Smooth muscle cell of the brain vasculature (primary cell): ENCODE measurements around the gene SYCP1.
"Not testable (repeated sequence)": the region's sequence is repeated elsewhere in the genome, so short reads cannot be mapped to it uniquely, and the experiment has no call there.

Experiments used
- DNase-seq: peaks from one replicate; pipeline ENCODE4 v3.0.0-alpha.2; 2012; ENCODE audit warnings: low read depth, low spot score

Gene SYCP1, protein sequence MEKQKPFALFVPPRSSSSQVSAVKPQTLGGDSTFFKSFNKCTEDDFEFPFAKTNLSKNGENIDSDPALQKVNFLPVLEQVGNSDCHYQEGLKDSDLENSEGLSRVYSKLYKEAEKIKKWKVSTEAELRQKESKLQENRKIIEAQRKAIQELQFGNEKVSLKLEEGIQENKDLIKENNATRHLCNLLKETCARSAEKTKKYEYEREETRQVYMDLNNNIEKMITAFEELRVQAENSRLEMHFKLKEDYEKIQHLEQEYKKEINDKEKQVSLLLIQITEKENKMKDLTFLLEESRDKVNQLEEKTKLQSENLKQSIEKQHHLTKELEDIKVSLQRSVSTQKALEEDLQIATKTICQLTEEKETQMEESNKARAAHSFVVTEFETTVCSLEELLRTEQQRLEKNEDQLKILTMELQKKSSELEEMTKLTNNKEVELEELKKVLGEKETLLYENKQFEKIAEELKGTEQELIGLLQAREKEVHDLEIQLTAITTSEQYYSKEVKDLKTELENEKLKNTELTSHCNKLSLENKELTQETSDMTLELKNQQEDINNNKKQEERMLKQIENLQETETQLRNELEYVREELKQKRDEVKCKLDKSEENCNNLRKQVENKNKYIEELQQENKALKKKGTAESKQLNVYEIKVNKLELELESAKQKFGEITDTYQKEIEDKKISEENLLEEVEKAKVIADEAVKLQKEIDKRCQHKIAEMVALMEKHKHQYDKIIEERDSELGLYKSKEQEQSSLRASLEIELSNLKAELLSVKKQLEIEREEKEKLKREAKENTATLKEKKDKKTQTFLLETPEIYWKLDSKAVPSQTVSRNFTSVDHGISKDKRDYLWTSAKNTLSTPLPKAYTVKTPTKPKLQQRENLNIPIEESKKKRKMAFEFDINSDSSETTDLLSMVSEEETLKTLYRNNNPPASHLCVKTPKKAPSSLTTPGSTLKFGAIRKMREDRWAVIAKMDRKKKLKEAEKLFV

DNA sequence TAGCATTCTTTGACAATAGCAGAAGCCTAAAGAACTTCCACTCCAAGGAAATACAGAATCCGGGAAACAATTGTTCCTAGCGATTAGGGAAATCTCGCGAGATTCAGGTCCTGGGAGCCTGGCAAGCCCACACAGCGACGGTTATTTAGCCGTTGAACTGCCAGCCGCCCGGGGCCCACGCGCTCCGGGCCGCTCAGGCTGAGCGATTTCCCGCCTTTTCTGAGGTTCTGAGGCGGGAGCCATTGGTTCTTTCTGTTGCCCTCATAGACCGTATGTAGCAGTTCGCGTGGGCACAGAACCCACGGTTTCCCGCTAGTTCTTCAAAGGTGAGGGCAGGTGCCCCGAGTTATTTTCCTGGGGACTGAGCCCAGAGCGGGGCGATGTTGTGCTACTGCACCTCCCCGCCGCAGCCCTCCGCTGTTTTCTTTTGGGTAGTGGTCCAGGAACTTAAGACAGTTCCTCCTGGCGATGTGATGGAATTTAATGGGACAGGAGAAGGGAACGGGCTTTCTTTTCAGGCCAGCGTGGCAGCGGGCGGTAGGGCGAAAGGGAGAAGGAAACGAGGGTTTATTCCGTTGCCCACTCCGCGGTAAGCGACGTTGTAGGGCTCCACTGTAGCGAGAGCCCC lies at the start of gene SYCP1:
TSS of gene SYCP1 (plus strand) at position 171 of the 628 bp plus-strand sequence. CDS start 602 bp downstream, outside the sequence.
- no peak for DNase-seq

DNA sequence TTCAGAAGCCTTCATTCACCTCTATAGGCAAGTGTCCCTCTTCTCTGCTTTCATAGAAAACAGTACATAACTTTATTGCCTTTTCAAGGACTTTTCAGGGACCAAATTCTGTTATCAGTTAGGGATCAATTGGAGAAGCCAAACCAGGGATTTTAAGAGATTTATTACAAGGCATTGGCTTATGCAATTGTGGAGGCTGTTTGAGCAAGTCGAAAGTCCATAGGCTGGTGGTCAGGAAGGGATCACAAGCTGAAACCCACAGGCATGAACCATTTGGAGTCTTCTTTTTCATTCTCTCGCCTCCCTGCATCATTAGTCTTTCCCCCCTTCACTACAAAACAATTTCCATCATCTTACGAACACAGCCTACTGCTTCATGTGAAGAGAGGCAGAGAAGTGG lies 34.8 kb upstream of the SYCP1 start:
- DNase-seq = no peak

DNA sequence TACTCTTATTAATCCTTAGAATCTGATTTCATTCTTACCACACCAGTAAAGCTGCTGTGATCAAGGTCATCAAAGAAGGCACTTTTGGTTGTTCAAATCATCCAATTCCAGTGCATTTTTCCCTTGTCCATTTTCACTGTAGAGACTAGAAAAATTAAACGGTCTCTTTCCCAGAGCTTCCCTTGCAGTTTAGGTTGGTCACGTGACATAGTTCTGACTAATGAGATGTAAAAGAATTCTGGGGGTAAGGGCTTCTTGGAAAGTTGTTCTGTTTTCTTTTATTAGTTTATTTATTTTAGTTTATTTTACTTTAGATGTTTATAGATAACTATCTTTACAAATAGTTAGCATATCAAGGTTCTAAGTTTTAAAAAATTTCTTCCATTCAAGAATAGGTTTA lies 34.3 kb upstream of the SYCP1 start:
- no peak for DNase-seq

DNA sequence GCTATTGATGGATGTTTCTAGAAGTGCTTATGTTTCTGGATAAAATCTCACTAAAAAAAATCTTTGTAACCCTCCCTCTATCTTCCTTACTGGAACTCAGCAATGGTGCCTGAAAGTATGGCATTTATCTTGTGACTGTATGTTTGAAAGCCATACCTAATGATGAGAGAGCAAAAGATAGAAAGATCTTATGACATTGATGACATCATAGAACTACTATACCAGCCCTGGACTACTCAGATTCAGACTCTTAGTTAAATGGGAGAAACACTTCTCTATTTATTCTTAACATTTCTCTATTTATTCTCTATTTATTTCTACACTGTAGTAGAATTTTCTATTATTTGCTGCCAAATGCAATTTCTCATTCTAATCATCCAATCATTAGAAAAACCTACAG lies 32.7 kb upstream of the SYCP1 start:
- no peak for DNase-seq

DNA sequence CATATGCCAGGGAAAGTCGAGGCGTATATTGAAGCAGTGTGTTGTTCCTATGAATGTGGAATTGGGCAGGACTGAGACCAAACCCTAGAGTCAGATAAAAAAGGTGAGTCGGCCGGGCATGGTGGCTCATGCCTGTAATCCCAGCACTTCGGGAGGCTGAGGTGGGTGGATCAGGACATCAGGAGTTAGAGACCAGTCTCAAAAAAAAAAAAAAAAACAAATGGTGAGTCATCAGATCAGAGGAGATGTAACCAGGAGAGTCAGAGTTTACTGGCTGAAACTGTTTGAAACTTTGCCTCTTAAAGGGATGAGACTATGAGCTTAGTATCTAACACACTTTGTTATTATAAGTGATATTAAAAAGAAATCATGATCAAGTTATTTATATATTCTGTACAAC lies 26.4 kb upstream of the SYCP1 start:
- DNase-seq = no peak

DNA sequence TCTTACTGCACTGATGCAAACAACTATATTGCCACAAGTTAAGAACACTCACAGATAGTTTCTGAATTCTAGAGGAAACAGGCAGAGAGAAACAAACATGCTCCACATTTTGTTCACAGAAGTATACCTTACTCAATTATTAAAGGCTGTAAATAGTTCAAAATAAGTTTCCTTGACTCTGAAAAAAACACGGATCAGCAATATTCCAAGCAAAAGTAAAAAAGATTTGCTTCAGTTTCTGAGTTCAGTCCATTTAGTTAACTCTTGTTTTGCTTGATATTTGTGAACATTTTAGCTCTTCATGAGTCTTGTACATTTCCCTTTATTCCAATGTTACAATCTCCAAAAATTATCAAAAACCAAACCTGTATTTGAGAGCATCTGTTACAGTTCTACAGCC lies 24.6 kb upstream of the SYCP1 start:
- not testable (repeated sequence) for DNase-seq

DNA sequence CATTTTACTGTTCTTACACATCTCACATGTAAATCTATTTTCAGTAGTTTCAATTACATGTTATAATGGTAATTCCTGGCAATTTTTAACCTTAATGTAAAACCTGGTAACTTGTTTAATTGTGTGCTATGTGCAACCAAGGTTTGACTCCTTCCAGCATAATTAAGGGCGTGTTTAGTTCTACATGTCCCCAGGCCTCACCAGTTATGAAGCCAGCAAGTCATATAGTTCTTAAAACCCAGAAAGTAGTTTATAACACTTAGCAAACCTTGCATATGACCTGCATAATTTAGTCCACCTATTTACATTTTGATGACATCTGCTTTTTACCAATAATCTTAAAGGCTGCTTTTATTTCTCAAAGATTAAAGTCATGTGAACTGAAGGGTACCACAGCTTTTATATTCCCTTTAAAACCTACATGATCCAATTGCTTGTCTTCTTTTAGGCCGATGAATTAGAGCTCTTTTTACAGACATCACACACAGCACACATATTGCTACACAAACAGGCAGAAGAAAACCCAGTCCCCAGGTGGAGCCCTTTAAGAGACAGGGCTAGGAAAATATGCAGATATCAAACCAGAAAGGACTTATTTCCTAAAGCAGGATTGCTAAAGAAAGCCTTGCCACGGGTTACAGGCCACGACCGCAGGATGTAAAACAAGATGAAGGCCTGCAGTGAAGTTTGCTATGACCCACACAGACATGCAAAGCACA lies 23.2 kb upstream of the SYCP1 start:
- DNase-seq = no peak

DNA sequence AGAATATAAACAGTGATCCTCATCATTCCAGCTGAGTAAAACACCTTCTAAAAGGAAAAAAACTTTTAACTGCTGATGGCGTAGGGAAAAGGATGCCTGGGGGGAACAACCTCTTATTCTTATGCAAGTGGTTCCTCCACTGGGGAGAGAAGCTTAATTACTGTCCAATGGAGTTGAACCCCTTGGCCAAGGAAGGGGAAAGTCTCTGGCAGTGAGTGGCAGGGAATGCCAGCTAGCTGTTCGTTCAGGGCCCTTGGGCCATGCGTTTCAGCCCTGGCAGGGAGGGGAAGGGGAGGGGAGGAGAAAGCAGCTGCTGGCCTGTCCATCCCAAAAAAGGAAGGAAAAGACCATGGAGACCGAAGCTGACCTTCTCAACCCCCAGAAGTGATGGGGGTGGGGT lies 22.6 kb upstream of the SYCP1 start:
- no peak for DNase-seq

DNA sequence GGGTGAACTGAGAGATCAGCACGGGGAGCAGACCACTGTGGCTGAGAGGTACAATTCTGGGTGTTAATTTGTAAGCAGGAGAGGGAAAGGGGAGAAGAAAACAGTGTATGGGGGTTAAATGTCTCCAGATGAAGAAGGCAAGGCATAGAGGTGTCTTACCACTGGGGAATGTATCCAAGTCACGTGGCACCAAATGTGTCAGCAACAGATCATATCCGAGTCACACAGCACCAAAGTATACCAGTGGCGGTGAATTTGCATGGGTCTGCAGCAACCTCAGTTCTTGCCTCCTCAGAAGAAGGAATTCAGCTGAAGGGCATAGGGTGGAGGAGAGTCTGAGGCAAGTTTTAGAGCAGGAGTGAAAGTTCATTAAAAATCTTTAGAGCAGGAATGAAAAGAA lies 21.2 kb upstream of the SYCP1 start:
- no peak for DNase-seq

DNA sequence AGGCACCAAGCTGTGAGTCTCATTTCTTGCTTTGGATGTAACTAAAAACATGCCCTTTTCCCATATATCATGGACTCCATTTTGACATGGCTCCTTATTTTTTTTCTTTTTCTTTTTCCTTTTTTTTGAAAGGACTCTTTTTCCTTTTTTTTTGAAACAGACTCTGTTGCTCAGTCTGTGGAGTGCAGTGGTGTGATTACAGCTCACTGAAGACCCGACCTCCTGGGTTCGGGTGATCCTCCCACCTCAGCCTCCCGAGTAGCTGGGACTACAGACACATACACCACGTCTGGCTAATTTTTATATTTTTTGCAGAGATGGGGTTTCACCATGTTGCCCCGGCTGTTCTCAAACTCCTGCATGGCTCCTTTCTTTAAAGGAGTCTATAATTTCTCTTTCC lies 10.4 kb upstream of the SYCP1 start:
- DNase-seq = no peak

DNA sequence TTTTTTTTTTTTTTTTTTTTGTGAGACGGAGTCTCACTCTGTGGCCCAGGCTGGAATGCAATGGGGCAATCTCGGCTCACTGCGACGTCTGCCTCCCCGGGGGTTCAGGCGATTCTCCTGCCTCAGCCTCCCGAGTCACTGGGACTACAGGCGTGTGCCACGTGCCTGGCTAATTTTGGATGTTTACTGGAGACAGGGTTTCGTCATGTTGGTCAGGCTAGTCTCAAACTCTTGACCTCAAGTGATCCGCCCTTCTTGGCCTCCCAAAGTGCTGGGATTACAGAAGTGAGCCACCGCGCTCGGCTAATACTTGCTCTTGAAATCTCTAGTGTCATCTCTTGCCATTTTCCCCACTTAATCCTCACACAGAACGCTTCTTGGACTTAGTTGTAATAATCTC lies 1.1 kb upstream of the SYCP1 start:
- DNase-seq = no peak

DNA sequence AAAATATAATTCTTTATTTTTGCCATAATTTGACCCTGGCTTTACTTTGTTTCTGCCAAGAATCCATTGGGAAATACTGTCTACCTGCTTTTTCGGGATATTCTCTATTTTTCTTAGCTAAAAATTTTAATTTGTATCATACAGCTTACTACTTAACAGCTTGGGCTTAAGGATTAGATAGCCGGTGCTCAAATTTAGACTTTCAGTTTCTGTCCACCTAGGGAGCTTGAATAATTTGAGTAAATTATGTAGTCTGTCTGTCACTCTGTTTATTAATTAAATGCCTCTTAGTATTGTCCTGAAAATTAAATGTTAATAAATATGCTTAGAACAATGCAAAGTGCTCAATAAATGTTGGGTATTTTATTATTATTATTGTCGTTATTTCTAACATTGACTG lies 6.7 kb downstream of the SYCP1 start:
- DNase-seq = no peak

DNA sequence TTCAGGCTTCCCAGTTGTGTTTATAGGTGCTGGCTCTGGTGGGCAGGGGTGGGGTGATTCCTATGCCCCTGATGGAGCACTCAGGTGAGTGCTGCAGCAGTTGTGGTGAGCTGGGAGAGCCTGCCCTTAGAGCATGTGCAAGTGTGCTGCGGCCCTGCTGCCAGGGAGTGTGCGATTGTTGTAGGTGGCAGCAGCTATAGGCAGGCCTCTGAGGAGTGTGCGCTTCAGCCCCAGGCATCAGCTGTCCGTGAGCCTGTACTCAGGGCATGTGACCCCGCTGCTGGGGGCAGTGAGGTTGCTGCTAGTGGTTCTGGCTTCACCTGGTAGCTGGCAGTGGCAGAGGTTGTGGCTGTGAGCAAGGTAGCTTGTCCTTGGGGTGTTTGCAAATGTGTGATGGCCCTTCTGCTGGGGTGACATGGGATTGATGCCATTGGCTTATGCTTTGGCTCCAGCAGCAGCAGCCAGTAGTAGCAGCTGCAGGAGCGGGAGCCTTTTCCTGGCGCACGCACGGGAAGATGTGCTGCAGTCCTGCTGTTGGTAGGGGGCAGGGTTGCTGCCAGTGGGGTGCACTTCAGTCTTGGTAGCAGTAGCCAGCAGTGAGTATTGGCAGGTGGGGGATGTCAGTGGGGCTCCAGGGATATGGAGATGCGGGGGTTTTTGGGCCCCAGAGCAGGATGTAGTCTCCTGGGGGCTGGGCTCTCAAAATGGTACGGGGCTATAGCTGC lies 37.7 kb downstream of the SYCP1 start:
- no peak for DNase-seq

DNA sequence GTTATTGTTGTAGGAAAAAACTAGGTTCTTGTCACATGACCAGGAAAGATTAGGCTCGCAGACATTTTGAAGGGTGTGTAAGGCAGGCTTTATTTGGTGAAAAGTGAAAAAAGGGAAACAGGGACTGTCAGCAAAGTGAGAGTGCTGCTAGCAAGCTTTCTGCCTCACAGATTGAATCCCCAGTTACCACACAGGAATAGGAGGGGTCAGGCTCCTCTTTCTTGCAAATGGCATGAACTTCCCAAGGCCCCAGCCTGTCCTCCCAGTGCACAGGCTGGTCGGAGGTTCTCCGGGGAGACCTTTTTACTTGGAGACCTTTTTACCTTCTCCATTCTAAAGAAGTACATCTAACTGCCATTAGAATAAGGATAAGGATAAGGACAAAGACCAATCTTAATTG lies 42.1 kb downstream of the SYCP1 start:
- no peak for DNase-seq

DNA sequence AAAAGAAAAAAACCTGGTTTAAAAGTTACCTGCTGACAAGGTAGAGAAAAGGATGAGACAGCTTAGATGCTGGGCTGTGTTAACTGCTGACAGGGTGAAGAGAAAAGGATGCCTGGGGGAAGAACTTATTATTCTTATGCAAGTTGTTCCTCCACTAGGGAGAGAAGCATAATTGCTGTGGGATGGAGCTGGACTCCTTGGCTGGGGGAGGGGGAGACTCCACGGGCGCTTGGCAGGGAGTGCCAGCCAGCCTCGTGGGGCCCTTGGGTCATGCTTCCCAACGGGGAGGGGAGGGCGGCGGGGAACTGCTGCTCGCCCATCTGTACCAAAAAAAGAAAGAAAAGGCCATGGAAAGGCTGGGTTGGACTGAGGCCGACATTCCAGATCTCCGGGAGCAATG lies 47.2 kb downstream of the SYCP1 start:
- no peak for DNase-seq

DNA sequence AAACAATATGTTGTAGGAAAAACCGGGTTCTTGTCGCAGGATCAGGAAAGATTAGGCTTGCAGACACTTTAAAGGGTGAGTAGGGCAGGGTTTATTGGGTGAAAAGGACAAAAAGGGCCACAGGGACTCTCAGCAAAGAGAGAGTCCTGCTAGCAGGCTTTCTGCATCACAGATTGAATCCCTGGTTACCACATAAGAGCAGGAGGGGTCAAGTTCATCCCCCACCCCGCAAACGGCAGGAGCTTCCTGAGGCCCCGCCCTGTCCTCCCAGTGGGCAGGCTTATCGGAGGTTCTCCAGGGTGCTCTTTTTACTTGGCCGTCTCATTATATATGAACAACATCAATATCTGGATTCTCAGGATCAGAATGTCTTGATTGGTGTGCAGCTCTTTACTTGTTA lies 47.7 kb downstream of the SYCP1 start:
- no peak for DNase-seq

DNA sequence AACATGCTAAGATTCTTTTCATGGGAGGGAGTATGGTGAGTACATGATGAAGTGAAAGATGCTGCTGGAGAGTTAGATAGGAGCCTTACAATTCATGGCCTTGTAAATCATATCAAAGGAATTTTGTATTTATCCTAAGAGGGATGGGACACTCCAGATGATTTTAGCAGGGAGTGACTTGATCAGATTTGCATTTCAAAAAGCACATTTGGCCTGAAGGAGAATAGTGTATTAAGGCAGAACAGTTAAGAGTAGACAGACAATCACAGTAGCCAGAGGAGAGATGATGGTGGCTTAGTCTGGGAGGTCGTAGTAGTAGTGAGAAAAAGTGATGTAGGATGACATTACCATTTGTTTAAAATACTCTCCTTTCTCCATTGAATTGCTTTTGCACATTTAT lies 48.8 kb downstream of the SYCP1 start:
- DNase-seq = no peak

DNA sequence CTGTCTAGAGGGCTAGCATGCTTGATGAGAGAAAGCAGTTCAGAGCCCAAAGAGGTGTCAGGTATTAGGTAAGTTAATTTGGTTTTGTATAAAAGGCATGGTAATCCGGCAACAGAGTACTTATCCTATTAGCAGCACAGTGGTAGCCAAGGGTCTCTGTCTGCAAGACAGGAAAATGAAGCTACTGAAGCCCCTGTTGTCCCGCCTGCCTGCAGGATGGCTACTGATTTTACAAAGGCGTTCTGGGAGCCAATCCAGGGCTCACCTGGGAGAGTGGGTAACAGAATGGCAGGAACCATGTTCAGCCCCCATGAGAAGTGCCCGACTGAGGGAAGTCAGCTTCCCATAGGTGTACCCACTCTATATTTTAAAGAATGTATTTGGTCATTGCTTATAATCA lies 61.1 kb downstream of the SYCP1 start:
- not testable (repeated sequence) for DNase-seq

DNA sequence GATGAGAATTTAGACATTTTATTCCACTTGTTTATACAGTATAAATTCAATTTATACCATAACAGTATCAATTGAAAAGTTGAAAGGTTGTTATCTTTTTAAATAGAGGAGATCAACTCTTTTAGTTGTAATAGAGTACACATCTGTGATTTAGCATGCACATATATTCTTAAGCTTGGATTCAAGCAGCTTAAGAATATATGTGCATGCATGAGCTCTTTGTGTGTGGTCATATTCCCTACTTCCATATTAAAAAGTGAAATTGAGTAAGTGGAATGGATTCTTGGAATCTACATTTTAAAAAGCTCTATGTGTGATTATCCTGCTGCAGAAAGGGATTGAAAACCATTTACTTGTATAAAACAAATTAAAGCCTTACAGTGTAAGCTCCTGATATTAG lies 71.9 kb downstream of the SYCP1 start:
- no peak for DNase-seq

DNA sequence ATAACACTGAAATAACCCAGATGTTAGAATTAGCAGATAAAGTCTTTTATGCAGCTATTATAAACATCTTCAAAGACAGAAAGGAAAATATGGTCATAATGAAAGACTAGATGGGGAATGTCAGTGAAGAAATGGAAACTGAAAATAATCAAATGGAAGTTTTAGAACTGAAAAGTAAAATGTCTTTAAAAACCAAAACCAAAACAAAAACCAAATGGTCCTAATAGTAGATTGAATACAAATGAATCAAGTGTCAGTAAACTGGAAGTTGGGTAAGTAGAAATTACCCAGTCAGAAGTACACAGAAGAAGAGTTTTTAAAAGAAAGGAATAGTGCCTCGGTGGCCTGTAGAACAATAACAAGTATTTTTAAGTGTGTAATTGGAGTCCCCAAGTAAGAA lies 72.7 kb downstream of the SYCP1 start:
- DNase-seq = no peak

DNA sequence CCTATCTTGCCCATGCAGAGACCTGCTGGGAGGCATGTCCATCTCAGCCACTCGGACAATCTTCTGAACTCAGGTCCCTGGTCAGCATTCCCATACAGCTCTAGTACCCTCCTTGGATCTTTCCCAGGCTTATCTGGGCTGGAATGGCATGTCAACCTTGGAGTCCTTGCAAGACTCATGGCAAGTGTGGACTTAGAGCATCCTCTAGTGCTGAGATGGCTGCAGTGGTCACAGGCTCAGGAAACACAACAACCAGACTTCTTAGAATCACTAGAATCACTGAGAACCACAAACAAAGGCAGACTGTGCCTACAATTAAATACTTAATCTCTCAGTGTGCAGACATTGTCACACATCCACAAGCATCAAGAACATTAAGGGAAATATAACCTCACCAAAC lies 101.9 kb downstream of the SYCP1 start:
- no peak for DNase-seq
